NCI-H82 treated with DMSO at 0.1 percent for 48 hours (cell line): ENCODE measurements around the gene POPDC3.
"Not testable (repeated sequence)": the region's sequence is repeated elsewhere in the genome, so short reads cannot be mapped to it uniquely, and the experiment has no call there.

ENCODE experiments used
- DNase-seq: peaks from one replicate; lab custom pipeline; 2025; ENCODE audit not compliant: unreplicated experiment; lab: John Stamatoyannopoulos, UW

POPDC3 gene

GRCh38 chr6:105179244-105180065 is at the start of gene POPDC3:
Gene POPDC3 (minus strand): TSS chr6:105180014. CDS start chr6:105161909, 18,105 bp downstream.
- DNase-seq, result no peak

GRCh38 chr6:105227295-105227767 is 47.5 kb upstream of the POPDC3 start:
- DNase-seq, result no peak

GRCh38 chr6:105226598-105227294 is 46.9 kb upstream of the POPDC3 start:
- no peak for DNase-seq

GRCh38 chr6:105223242-105223641 is 43.4 kb upstream of the POPDC3 start:
- no peak for DNase-seq

- not testable (repeated sequence) for DNase-seq
Measured at GRCh38 chr6:105221219-105221618, 41.4 kb upstream of the POPDC3 start.

- DNase-seq, result peak; percentile 33
Measured at GRCh38 chr6:105220186-105220585, 40.4 kb upstream of the POPDC3 start.

GRCh38 chr6:105219218-105219617 is 39.4 kb upstream of the POPDC3 start:
- DNase-seq, result not testable (repeated sequence)

- DNase-seq, result peak; percentile 42
Measured at GRCh38 chr6:105215506-105215905, 35.7 kb upstream of the POPDC3 start.

GRCh38 chr6:105214668-105215067 is 34.9 kb upstream of the POPDC3 start:
- no peak for DNase-seq

GRCh38 chr6:105213272-105213671 is 33.5 kb upstream of the POPDC3 start:
- no peak for DNase-seq

GRCh38 chr6:105212587-105212986 is 32.8 kb upstream of the POPDC3 start:
- DNase-seq, result no peak

- DNase-seq, result no peak
Measured at GRCh38 chr6:105211831-105212230, 32.0 kb upstream of the POPDC3 start.

- no peak for DNase-seq
Measured at GRCh38 chr6:105210932-105211531, 31.2 kb upstream of the POPDC3 start.

- no peak for DNase-seq
Measured at GRCh38 chr6:105209950-105210706, 30.3 kb upstream of the POPDC3 start.

- DNase-seq, result no peak
Measured at GRCh38 chr6:105207524-105208269, 27.9 kb upstream of the POPDC3 start.

- DNase-seq, result no peak
Measured at GRCh38 chr6:105204768-105205167, 25.0 kb upstream of the POPDC3 start.

- DNase-seq, result no peak
Measured at GRCh38 chr6:105204331-105204730, 24.5 kb upstream of the POPDC3 start.

- peak; percentile 68 for DNase-seq
Measured at GRCh38 chr6:105202486-105202885, 22.7 kb upstream of the POPDC3 start.

GRCh38 chr6:105200133-105200730 is 20.4 kb upstream of the POPDC3 start:
- DNase-seq, result no peak

GRCh38 chr6:105199711-105200110 is 19.9 kb upstream of the POPDC3 start:
- DNase-seq, result no peak
